MM.1S (cell line): Measurements from ENCODE around the gene OR2AJ1.

Experiments
- DNase-seq: peaks from one replicate; pipeline ENCODE4 v3.0.0-alpha.2; 2015
- H2AFZ ChIP-seq: fragments of 300-600 bp; sonication (generic); 2 replicates; pipeline ENCODE4 v1.6.0; 2016; ENCODE audit warnings: antibody characterized with exemption, low read length
- H3F3A ChIP-seq: fragments of 300-600 bp; sonication (generic); 2 replicates; pipeline ENCODE4 v1.6.1; 2016; ENCODE audit warnings: mild to moderate bottlenecking, antibody characterized with exemption, low read length, moderate library complexity, mixed read lengths; ENCODE audit not compliant: insufficient read depth
- H3K27ac ChIP-seq: fragments of 300-600 bp; sonication (generic); 2 replicates; pipeline ENCODE4 v1.5.1; 2016; ENCODE audit warnings: mild to moderate bottlenecking, low read length
- H3K27me3 ChIP-seq: fragments of 300-600 bp; sonication (generic); replicated peaks from 2 replicates; pipeline ENCODE4 v1.6.0; 2016; ENCODE audit warnings: low read length; ENCODE audit not compliant: insufficient read depth
- H3K36me3 ChIP-seq: fragments of 300-600 bp; sonication (generic); replicated peaks from 2 replicates; pipeline ENCODE4 v1.6.1; 2016; ENCODE audit warnings: mild to moderate bottlenecking, low read length, mixed read lengths; ENCODE audit not compliant: insufficient read depth
- H3K4me1 ChIP-seq: fragments of 300-600 bp; sonication (generic); 2 replicates; pipeline ENCODE4 v1.6.1; 2016; ENCODE audit warnings: low read length, mixed read lengths
- H3K4me2 ChIP-seq: fragments of 300-600 bp; sonication (generic); 2 replicates; pipeline ENCODE4 v1.6.0; 2016; ENCODE audit warnings: low read depth, low read length
- H3K4me3 ChIP-seq: fragments of 300-600 bp; sonication (generic); 2 replicates; pipeline ENCODE4 v1.5.1; 2016; ENCODE audit warnings: low read length, mixed read lengths
- H3K79me2 ChIP-seq: fragments of 300-600 bp; sonication (generic); 2 replicates; pipeline ENCODE4 v1.6.1; 2016; ENCODE audit warnings: mixed run types, low read length, mixed read lengths
- H3K9ac ChIP-seq: fragments of 300-600 bp; sonication (generic); 2 replicates; pipeline ENCODE4 v1.6.1; 2016; ENCODE audit warnings: low read length, mixed read lengths
- H3K9me2 ChIP-seq: fragments of 300-600 bp; sonication (generic); replicated peaks from 2 replicates; pipeline ENCODE4 v1.6.1; 2016; ENCODE audit warnings: mild to moderate bottlenecking, low read length, mixed read lengths; ENCODE audit not compliant: insufficient read depth
- H3K9me3 ChIP-seq: fragments of 300-600 bp; sonication (generic); replicated peaks from 2 replicates; pipeline ENCODE4 v1.6.1; 2016; ENCODE audit warnings: mild to moderate bottlenecking, low read length, mixed read lengths; ENCODE audit not compliant: insufficient read depth
- H4K20me1 ChIP-seq: fragments of 300-600 bp; sonication (generic); 2 replicates; pipeline ENCODE4 v1.6.1; 2016; ENCODE audit warnings: mild to moderate bottlenecking, low read length, moderate library complexity, mixed read lengths; ENCODE audit not compliant: insufficient read depth
- EZH2 ChIP-seq: fragments of 300-600 bp; sonication (generic); optimal IDR thresholded peaks from 2 replicates; pipeline ENCODE3; 2017; ENCODE audit warnings: low read depth, mild to moderate bottlenecking, antibody characterized with exemption, low read length, mixed read lengths
- EZH2phosphoT487 ChIP-seq: fragments of 300-600 bp; sonication (generic); IDR thresholded peaks from 2 replicates; pipeline ENCODE4 v1.6.1; 2018; ENCODE audit warnings: antibody characterized with exemption, low read length
- TF ChIP-seq, protein P1 (sequence below): fragments of 300-600 bp; sonication (generic); IDR thresholded peaks from 2 replicates; pipeline ENCODE4 v1.5.1; 2016; ENCODE audit warnings: antibody characterized with exemption, low read length, mixed read lengths

Gene OR2AJ1

DNA sequence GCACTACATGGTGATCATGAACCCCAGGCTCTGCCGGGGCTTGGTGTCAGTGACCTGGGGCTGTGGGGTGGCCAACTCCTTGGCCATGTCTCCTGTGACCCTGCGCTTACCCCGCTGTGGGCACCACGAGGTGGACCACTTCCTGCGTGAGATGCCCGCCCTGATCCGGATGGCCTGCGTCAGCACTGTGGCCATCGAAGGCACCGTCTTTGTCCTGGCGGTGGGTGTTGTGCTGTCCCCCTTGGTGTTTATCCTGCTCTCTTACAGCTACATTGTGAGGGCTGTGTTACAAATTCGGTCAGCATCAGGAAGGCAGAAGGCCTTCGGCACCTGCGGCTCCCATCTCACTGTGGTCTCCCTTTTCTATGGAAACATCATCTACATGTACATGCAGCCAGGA is 28.7 kb upstream of the OR2AJ1 start:
- Histone ChIP-seq H3K4me1 (no peaks in the 10 kb centered on the region), H3K27ac (no peak overlapping the region), H4K20me1 (no peaks in the 10 kb centered on the region), H3K36me3 (no peaks in the 10 kb centered on the region), H3K27me3 (no peaks in the 10 kb centered on the region), H3K9ac (no peak overlapping the region), H2AFZ (no peak overlapping the region), H3K9me2 (no peaks in the 10 kb centered on the region), H3K4me3 (no peak overlapping the region), H3K4me2 (no peak overlapping the region), H3K79me2 (no peaks in the 10 kb centered on the region), H3K9me3 (no peaks in the 10 kb centered on the region), H3F3A (no peaks in the 10 kb centered on the region)
- no peak for DNase-seq
- TF ChIP-seq, protein P1, sequence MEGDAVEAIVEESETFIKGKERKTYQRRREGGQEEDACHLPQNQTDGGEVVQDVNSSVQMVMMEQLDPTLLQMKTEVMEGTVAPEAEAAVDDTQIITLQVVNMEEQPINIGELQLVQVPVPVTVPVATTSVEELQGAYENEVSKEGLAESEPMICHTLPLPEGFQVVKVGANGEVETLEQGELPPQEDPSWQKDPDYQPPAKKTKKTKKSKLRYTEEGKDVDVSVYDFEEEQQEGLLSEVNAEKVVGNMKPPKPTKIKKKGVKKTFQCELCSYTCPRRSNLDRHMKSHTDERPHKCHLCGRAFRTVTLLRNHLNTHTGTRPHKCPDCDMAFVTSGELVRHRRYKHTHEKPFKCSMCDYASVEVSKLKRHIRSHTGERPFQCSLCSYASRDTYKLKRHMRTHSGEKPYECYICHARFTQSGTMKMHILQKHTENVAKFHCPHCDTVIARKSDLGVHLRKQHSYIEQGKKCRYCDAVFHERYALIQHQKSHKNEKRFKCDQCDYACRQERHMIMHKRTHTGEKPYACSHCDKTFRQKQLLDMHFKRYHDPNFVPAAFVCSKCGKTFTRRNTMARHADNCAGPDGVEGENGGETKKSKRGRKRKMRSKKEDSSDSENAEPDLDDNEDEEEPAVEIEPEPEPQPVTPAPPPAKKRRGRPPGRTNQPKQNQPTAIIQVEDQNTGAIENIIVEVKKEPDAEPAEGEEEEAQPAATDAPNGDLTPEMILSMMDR: no peak
- no peak for TF ChIP-seq EZH2phosphoT487
- TF ChIP-seq EZH2: no peak

DNA sequence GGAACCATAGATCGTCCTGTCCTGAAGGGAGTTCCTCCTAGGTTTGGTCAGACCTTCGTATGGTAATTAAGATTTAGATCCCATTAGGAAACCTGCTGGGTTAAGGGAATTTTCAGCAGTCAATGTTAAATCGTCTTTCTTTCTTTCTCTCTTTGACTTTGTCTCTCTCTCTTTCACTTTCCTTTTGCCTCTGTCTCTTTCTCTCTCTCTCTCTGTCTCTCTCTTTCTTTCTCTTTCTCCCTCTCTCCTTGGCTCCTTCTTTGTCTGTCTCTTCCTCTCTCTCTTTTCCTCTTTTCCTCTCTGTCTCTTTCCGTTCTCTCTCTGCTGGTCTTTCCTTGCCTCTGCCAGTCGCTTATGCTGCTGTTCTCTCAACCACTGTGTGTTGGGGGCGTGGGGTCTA is 20.6 kb upstream of the OR2AJ1 start:
- H2AFZ ChIP-seq: no peak overlapping the region
- H3K79me2 ChIP-seq: no peaks in the 10 kb centered on the region
- H3K36me3 ChIP-seq: no peaks in the 10 kb centered on the region
- no peak overlapping the region for H3K9ac ChIP-seq
- no peak overlapping the region for H3K4me3 ChIP-seq
- DNase-seq: no peak
- H3K27ac ChIP-seq: no peak overlapping the region
- no peaks in the 10 kb centered on the region for H3K9me2 ChIP-seq
- no peaks in the 10 kb centered on the region for H3F3A ChIP-seq
- TF ChIP-seq, protein P1: no peak
- TF ChIP-seq EZH2: no peak
- no peak for TF ChIP-seq EZH2phosphoT487
- H3K4me2 ChIP-seq: no peak overlapping the region; the same call in 1 of the 2 replicates
- H3K9me3 ChIP-seq: no peaks in the 10 kb centered on the region
- H4K20me1 ChIP-seq: no peaks in the 10 kb centered on the region
- H3K27me3 ChIP-seq: no peaks in the 10 kb centered on the region
- no peaks in the 10 kb centered on the region for H3K4me1 ChIP-seq

DNA sequence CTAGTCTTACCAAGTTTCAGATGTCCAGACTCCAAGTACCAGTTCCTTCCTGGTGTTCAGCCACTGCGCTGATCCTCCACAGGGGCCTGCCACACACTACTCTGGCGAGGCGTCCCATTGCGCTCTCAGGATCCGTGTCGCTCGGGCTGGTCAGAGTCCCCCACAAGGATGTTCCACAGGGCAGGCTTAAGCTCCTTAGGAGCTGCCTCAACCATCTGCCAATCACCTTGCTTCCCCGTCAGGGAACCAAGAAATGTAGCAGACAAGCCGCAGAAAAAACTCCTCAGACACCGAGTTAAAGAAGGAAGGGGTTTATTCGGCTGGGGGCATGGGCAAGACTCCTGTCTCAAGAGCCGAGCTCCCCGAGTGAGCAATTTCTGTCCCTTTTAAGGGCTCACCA is 19.5 kb upstream of the OR2AJ1 start:
- no peak overlapping the region for H3K27ac ChIP-seq
- no peaks in the 10 kb centered on the region for H3K4me1 ChIP-seq
- no peaks in the 10 kb centered on the region for H3K36me3 ChIP-seq
- H3K4me3 ChIP-seq: no peak overlapping the region
- TF ChIP-seq EZH2phosphoT487: no peak
- TF ChIP-seq, protein P1: no peak
- no peak for TF ChIP-seq EZH2
- no peaks in the 10 kb centered on the region for H3K79me2 ChIP-seq
- no peaks in the 10 kb centered on the region for H3K27me3 ChIP-seq
- H4K20me1 ChIP-seq: no peaks in the 10 kb centered on the region
- no peaks in the 10 kb centered on the region for H3K9me3 ChIP-seq
- no peaks in the 10 kb centered on the region for H3K9me2 ChIP-seq
- DNase-seq: no peak
- H3F3A ChIP-seq: no peaks in the 10 kb centered on the region
- H3K4me2 ChIP-seq: no peak overlapping the region
- no peak overlapping the region for H3K9ac ChIP-seq
- no peak overlapping the region for H2AFZ ChIP-seq
